ENCODE data around the gene RSF1.

The RSF1 gene

GRCh38 chr11:77749232-77749631 lies 71.3 kb downstream of the RSF1 start:
- TF ChIP-seq GATA1 (IDR thresholded peaks at IDR 0.05; ENCODE audit: low read depth, low read length) (no peak), POLR2A (IDR thresholded peaks at IDR 0.05; ENCODE audit: low read length) (no peak)
- no peak for DNase-seq

GRCh38 chr11:77748266-77748665 lies 72.3 kb downstream of the RSF1 start:
- no peak for DNase-seq
- TF ChIP-seq POLR2A (IDR thresholded peaks at IDR 0.05; ENCODE audit: low read length) = no peak
- no peak for TF ChIP-seq GATA1 (IDR thresholded peaks at IDR 0.05; ENCODE audit: low read depth, low read length)

- no peak for TF ChIP-seq POLR2A (IDR thresholded peaks at IDR 0.05; ENCODE audit: low read length)
- TF ChIP-seq GATA1 (IDR thresholded peaks at IDR 0.05; ENCODE audit: low read depth, low read length) = no peak
- DNase-seq = no peak
Observed at GRCh38 chr11:77747381-77747969, 73.0 kb downstream of the RSF1 start.

- no peak for DNase-seq
- no peak for TF ChIP-seq GATA1 (IDR thresholded peaks at IDR 0.05; ENCODE audit: low read depth, low read length)
- TF ChIP-seq POLR2A (IDR thresholded peaks at IDR 0.05; ENCODE audit: low read length) = no peak
Observed at GRCh38 chr11:77736473-77736872, 84.0 kb downstream of the RSF1 start.

- DNase-seq = no peak
- TF ChIP-seq POLR2A (IDR thresholded peaks at IDR 0.05; ENCODE audit: low read length) = no peak
- no peak for TF ChIP-seq GATA1 (IDR thresholded peaks at IDR 0.05; ENCODE audit: low read depth, low read length)
Observed at GRCh38 chr11:77734890-77735289, 85.6 kb downstream of the RSF1 start.

- no peak for TF ChIP-seq POLR2A (IDR thresholded peaks at IDR 0.05; ENCODE audit: low read length)
- TF ChIP-seq GATA1 (IDR thresholded peaks at IDR 0.05; ENCODE audit: low read depth, low read length) = no peak
Observed at GRCh38 chr11:77732143-77732542, 88.4 kb downstream of the RSF1 start.

GRCh38 chr11:77730789-77731188 lies 89.7 kb downstream of the RSF1 start:
- DNase-seq = peak in 1 of 2 experiments; percentile 14
- TF ChIP-seq GATA1 (IDR thresholded peaks at IDR 0.05; ENCODE audit: low read depth, low read length) (no peak), POLR2A (IDR thresholded peaks at IDR 0.05; ENCODE audit: low read length) (no peak)

More at GRCh38 chr11:77732143-77732542, 88.4 kb downstream of the RSF1 start:
- DNase-seq = no peak

- DNase-seq = no peak
- TF ChIP-seq GATA1 (IDR thresholded peaks at IDR 0.05; ENCODE audit: low read depth, low read length) (no peak), POLR2A (IDR thresholded peaks at IDR 0.05; ENCODE audit: low read length) (no peak)
Observed at GRCh38 chr11:77729063-77729462, 91.5 kb downstream of the RSF1 start.

GRCh38 chr11:77728203-77728786 lies 92.2 kb downstream of the RSF1 start:
- DNase-seq = no peak
- TF ChIP-seq GATA1 (IDR thresholded peaks at IDR 0.05; ENCODE audit: low read depth, low read length) (no peak), POLR2A (IDR thresholded peaks at IDR 0.05; ENCODE audit: low read length) (no peak)

GRCh38 chr11:77726524-77726923 lies 94.0 kb downstream of the RSF1 start:
- peak; percentile 14 to 16 for DNase-seq
- TF ChIP-seq GATA1 (IDR thresholded peaks at IDR 0.05; ENCODE audit: low read depth, low read length) (no peak), POLR2A (IDR thresholded peaks at IDR 0.05; ENCODE audit: low read length) (no peak)

GRCh38 chr11:77725433-77725832 lies 95.1 kb downstream of the RSF1 start:
- TF ChIP-seq POLR2A (IDR thresholded peaks at IDR 0.05; ENCODE audit: low read length) = no peak
- TF ChIP-seq GATA1 (IDR thresholded peaks at IDR 0.05; ENCODE audit: low read depth, low read length) = no peak
- no peak for DNase-seq

- TF ChIP-seq GATA1 (IDR thresholded peaks at IDR 0.05; ENCODE audit: low read depth, low read length) (no peak), POLR2A (IDR thresholded peaks at IDR 0.05; ENCODE audit: low read length) (no peak)
- no peak for DNase-seq
Observed at GRCh38 chr11:77724636-77725035, 95.9 kb downstream of the RSF1 start.

- TF ChIP-seq GATA1 (IDR thresholded peaks at IDR 0.05; ENCODE audit: low read depth, low read length) = no peak
- TF ChIP-seq POLR2A (IDR thresholded peaks at IDR 0.05; ENCODE audit: low read length) = no peak
- no peak for DNase-seq
Observed at GRCh38 chr11:77723024-77723423, 97.5 kb downstream of the RSF1 start.

- DNase-seq = no peak
- no peak for TF ChIP-seq GATA1 (IDR thresholded peaks at IDR 0.05; ENCODE audit: low read depth, low read length)
- no peak for TF ChIP-seq POLR2A (IDR thresholded peaks at IDR 0.05; ENCODE audit: low read length)
Observed at GRCh38 chr11:77710358-77710757, 110.2 kb downstream of the RSF1 start.

- TF ChIP-seq GATA1 (IDR thresholded peaks at IDR 0.05; ENCODE audit: low read depth, low read length) (no peak), POLR2A (IDR thresholded peaks at IDR 0.05; ENCODE audit: low read length) (no peak)
- no peak for DNase-seq
Observed at GRCh38 chr11:77705876-77706579, 114.5 kb downstream of the RSF1 start.

Data from erythroblast (primary cell).